Fibroblast of gingiva (primary cell): Measurements from ENCODE around the gene DNAH17.

Experiments
- DNase-seq: peaks from one replicate; pipeline ENCODE4 v3.0.0-alpha.2; 2011; ENCODE audit warnings: low read depth

The DNAH17 gene

GRCh38 chr17:78390241-78391050 is 186.8 kb downstream of the DNAH17 start:
- DNase-seq: peak; percentile 79

GRCh38 chr17:78387977-78388941 is 188.9 kb downstream of the DNAH17 start:
- DNase-seq: no peak

- DNase-seq: no peak
These were observed 192.6 kb downstream of the DNAH17 start for GRCh38 chr17:78384479-78385175.

GRCh38 chr17:78383725-78384471 is 193.3 kb downstream of the DNAH17 start:
- peak; percentile 97 for DNase-seq

- no peak for DNase-seq
These were observed 195.5 kb downstream of the DNAH17 start for GRCh38 chr17:78381601-78382232.

GRCh38 chr17:78380370-78380769 is 196.8 kb downstream of the DNAH17 start:
- no peak for DNase-seq

- DNase-seq: peak; percentile 76
These were observed 198.1 kb downstream of the DNAH17 start for GRCh38 chr17:78379131-78379491.

GRCh38 chr17:78378225-78379130 is 198.7 kb downstream of the DNAH17 start, which contains the start of gene PGS1:
TSS of gene PGS1 (plus strand) at chr17:78378649. CDS start at chr17:78378666, 17 bp downstream.
- DNase-seq: peak; percentile 71

GRCh38 chr17:78377858-78378224 is 199.4 kb downstream of the DNAH17 start:
- DNase-seq: no peak

- no peak for DNase-seq
These were observed 201.0 kb downstream of the DNAH17 start for GRCh38 chr17:78376161-78376560.

- DNase-seq: peak; percentile 95
These were observed 201.6 kb downstream of the DNAH17 start for GRCh38 chr17:78375401-78376151.

- DNase-seq: peak; percentile 68
These were observed 202.4 kb downstream of the DNAH17 start for GRCh38 chr17:78374631-78375274.

- DNase-seq: no peak
These were observed 203.0 kb downstream of the DNAH17 start for GRCh38 chr17:78374189-78374588.
